NCI-H69 (cell line): ENCODE data around the gene COMMD1.
"Not testable (repeated sequence)": the region's sequence is repeated elsewhere in the genome, so short reads cannot be mapped to it uniquely, and the experiment has no call there.

Experiments
- DNase-seq: peaks from one replicate; lab custom pipeline; 2025; lab: John Stamatoyannopoulos, UW

The COMMD1 gene

DNA sequence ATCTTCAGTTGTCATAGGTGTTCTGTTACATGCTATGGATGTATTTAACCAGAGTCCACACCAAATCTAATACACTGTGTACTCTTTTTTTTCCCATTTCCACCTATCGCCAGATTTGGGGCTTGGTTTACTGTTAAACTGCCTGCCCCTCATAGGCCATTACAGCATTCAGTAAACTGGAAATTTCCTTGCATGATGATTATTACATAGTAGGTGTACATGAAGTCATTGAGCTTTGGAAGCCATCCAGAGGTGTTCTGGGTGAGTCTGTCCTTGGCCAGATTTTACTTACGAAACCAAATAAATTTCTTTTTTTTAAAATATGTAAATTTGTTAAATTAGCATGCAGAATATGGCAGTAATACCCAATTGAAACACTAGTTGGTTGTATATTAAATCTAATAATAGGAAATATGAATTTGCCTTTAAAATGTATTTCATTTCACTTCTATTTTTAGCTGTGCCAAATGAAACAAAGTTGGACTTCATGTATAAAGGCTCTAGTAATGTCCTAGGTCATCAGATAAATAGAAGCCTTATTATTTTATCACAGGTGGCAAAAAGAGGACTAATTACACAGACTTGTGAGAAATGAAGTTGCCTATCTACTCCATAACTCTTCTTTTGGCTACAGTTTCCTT lies 60.7 kb downstream of the COMMD1 start:
- no peak for DNase-seq

DNA sequence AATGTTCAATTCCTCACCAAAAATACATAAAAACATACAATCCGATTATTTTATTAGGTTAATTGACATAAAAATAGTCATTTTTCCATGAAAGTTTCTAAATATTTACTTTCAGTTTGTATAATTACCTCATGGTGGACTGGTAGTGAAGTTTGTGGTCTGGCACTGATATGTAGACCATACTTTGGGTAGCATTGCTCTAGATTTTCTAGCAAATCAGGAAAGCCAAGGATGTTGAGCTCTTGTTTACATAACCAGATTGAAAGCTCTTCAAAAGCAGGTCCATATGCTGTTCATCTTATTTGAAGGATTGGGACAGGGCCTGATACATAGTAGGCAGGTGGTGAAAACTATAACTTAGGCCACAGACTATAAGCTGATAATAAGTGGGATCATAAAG lies 61.8 kb downstream of the COMMD1 start:
- DNase-seq, result no peak

DNA sequence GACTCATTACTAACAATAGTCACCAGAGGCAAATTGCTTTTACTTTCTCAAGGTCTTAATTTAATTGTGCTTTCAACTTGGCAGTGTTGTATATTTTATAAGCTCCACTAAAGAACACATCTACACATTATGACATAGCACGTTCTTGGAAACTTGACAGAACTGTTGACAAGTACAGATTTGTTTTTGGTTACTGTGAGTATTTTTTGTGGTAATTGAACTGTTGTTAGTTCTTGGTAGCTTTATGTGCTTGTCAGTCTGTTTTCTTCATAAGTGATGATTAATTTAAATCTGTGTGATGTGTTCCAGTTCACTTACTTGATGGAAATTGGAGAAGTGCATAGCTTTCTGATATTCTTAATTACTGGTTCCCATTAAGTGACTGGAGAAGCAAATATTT lies 63.9 kb downstream of the COMMD1 start:
- DNase-seq, result peak; percentile 80

DNA sequence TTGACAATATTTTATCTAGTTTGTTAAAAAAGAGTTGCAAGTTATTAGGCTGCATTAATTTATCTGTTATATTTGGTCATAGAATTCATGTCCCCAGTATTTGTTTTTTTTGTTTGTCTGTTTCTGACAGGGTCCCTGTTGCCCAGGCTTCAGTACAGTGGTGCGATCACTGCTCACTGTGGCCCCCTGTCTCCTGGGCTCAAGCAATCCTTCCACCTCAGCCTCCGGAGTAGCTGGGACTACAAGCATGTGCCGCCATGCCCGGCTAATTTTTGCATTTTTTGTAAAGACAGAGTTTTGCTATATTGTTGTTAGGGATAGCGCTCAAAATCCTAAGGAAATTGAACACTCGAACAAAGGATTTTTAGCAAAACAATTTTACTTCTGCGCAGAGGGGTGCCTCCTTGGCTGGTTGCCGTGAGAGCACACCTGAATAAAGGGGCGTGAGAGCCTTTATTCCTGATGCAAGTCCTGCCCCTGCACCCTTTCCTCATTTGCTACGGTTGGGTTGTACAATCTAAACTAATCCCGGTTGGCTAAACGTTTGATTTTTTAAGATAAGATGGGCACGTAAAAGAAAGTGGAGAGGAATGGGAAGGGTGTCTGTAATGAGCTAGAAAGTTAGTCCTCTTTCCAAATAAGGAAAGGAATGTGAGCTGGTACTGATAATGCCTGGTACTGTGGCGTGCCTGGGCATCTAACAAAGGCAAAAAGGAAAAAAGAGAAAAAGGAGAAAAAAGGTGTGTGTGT lies 65.5 kb downstream of the COMMD1 start:
- DNase-seq, result peak; percentile 40

DNA sequence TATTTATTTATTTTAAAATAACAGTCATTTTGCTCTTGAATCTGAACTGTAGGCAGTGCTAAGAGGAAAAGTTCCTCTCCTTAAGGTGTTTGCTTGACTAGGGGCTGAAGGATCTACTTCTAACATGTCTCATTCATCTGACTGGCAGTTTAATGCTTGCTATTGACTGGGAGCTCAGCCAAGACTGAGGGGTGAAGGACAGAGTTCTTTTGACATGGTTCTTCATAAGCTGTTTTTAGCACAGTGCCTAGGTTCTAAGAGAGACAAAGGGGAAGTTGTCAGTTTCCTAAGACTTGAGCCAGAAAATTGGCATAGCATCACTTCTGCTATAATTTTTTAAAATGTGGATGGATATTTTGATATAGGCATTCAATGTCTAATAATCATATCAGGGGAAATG lies 73.0 kb downstream of the COMMD1 start:
- DNase-seq, result peak; percentile 57

DNA sequence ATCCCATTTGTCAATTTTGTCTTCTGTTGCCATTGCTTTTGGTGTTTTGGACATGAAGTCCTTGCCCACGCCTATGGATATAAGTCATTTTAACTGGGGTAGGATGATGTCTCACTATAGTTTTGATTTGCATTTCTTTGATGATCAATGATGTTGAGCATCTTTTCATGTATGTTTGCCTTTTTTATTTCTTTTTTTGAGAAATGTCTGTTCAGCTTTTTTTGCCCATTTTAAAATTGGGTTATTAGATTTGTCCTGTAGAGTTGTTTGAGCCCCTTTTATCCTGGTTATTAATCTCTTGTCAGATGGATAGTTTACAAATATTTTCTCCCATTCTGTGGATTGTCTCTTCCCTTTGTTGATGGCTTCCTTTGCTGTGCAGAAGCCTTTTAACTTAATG lies 75.3 kb downstream of the COMMD1 start:
- no peak for DNase-seq

DNA sequence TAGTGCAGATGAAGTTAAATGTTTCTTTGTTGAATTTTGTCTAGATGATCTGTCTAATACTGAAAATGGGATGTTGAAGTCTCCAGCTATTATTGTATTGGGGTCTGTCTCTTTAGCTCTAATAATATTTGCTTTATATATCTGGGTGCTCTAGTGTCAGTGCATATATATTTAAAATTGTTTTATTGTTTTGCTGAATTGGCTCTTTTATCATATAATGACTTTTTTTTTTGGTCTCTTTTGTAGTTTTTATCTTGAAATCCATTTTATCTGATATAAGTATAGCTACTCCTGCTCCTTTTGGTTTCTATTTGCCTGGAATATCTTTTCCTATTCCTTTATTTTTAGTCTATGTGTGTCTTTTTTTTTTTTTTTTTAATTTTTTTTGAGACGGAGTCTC lies 79.2 kb downstream of the COMMD1 start:
- DNase-seq, result no peak

DNA sequence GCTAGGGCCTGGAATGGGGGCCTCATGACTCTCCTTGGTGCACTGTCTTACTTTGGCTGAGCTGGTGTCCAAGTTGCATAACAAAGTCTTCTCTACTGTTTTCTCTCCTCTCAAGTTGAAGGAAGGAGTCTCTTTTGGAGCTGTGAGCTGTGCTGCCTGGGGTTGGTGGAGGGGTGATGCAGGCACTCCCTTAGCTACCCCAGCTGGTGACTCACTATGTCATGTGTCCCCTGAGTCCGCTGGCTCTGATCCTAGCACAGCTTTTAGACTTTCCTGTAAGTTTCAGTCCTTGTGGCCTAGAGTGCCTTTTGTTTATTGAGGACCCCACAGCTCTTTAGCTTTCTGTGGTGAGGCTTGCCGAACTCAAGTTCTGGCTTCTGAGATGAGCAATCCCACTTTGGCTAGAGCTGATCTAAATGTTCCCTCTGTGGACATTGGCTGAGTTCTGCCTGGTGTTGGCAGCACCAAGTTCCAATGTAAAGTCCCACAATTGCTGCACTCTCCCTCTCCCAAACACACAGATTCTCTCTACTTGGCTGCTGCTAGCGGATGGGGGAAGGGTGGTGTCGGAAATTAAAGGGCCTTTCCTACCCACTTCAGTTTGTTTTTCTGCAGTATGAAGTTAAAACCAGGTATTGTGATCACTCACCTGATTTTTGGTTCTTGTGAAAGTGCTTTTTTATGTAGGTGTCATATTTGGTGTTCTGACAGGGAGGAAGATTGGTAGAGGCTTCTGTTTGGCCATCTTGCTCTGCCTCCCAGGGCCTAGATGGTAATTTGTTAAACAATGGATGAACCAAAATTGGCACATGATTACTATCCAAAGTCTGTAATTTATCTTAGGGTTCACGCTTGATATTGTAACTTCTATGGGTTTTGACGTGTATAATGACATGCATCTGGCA lies 83.2 kb downstream of the COMMD1 start:
- DNase-seq, result peak; percentile 21

DNA sequence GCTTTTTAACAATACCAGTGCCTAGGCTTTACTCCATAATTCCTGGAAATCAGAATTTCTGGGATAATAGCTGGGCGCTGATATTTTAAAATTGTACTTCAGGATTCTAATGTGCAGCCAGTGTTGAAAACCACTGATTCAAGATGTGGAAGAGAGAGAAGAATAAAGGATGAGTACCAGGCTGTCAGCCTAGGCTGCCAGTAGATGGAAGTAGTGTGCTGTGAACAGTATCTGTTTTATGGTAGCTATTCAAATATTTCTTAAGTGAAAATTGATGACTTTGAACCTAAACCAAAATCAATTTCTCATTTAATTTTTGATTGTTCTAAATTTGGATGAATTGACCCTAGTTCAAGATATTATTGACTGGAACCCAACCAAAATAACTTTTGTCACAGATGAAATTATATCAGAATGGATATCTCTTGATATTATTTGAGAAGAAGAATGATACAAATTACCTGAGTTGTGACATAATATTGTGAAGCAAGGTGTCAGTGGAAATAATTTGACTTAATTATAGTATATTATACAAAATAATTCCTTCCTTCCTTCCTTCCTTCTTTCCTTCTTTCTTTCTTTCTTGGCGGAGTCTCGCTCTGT lies 88.0 kb downstream of the COMMD1 start:
- peak; percentile 35 for DNase-seq

DNA sequence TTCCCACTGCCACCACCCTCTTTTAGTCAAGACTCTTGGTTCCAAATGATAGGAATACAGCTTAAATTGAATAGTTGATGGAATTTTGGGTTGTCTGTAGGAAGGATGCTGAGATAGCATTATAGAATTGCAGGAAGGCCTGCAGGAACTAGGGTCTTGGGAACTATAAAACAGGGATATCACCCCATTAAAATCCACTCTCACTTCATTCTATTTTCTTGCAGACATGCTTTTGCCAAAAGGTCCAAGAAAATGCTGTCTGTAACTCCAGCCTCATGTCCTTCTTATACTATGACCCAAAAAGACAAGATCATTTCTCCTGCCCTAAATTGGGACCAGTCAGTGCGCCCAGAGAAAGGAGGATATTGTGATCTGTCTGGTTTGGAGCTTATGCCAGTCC lies 89.1 kb downstream of the COMMD1 start:
- DNase-seq, result no peak

DNA sequence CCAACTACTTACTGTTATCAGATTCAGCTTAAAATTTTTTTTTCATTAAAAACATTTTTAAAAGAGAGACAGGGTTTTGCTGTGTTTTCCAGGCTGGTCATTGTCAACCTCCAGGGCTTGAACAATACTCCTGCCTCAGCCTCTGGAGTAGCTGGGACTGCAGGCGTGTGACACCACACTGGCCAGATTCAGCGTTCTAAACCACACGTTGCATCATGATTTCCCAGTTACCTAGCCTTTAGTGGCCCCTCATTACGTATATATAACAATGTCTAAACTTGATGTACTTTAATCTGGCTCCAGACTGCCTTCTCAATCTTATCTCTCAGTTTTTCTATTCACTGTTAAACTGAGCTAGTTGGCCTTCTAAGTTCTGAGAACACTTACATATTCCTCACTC lies 89.6 kb downstream of the COMMD1 start:
- no peak for DNase-seq

DNA sequence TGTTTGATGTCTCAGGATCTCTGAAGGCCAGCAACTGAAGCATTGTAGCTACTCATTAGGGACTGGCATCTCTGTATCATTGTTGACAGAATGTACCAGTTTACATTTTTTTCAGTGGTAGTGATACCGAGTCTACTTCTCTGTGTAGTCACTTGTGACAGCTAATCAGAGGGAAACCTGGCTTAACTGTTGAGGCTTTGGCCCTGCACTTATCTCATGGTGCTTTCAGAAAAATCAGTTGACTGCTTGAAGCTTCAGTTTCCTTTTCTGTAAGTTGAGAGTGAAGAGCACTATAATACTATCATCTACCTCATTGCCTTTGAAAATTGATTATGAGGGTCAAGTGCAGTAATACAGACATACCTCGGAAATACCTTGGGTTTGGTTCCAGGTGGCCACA lies 90.0 kb downstream of the COMMD1 start:
- no peak for DNase-seq

DNA sequence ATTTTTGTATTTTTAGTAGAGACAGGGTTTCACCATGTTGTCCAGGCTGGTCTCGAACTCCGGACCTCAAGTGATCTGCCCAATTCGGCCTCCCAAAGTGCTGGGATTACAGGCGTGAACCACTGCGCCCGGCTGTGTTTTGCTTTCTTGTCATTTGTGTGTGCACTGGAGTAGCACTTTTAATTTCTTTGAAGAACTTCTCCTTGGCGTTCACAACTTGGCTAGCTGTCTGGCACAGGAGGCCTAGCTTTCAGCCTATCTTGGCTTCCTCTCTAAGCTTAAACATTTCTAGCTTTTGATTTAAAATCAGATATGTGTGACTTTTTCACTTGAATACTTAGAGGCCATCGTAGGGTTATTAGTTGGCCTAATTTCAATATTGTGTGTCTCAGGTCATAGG lies 93.0 kb downstream of the COMMD1 start:
- DNase-seq, result no peak

DNA sequence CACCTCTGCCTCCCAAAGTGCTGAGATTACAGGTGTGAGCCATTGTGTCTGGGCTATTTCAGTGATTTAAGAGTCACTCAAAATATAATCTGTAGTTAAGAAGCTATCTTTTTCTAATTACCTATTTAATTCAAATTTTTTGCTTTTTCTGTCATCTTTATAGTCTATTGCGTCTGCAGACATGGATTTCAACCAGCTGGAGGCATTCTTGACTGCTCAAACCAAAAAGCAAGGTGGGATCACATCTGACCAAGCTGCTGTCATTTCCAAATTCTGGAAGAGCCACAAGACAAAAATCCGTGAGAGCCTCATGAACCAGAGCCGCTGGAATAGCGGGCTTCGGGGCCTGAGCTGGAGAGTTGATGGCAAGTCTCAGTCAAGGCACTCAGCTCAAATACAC lies 95.1 kb downstream of the COMMD1 start:
- no peak for DNase-seq

DNA sequence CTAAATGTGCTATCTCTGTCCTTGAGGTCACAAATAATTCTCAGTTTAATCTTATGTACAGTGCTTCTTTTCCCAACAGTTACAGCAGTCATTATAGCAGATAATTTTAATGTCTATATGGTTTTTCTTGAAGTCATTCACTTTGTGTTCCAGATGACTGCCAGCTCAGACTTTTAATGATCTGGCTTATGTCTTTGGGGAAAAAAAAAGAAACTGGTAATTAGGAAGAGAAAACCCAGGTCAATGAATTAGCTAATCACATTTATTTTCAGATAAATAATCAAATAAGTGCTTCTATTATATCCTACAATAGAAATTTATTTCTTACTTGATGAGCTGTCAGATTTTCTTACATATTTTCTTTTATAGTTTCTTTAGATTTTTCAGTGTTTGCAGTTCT lies 96.0 kb downstream of the COMMD1 start:
- DNase-seq, result no peak

DNA sequence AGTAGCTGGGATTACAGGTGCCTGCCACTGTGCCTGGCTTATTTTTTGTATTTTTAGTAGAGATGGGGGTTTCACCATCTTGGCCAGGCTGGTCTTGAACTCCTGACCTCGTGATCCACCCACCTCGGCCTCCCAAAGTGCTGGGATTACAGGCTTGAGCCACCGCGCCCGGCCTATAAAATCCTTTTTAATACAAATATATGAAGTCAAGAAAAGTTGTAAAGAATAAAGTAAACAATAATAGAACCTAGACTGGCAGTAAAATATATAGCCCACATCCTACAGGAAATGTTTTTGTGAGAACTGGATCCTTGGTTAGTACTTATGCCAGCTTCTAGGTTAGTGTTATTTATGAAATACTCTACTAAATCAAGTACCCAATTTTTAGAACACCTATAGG lies 99.0 kb downstream of the COMMD1 start:
- DNase-seq, result not testable (repeated sequence)

DNA sequence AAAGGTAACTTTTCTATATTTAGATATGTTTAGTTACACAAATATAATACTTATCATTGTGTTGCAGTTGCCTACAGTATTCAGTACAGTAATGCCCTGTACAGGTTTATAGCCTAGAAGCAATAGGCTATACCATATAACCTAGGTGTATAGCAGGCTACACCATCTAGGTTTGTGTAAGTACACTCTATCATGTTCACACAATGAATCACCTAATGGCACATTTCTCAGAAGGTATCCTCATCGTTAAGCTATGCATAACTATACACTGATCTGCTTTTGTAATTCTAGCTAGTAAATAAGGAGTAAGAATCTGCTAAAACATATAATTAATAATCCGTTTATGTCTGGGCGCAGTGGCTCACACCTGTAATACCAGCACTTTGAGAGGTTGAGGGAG lies 102.1 kb downstream of the COMMD1 start:
- DNase-seq, result no peak

DNA sequence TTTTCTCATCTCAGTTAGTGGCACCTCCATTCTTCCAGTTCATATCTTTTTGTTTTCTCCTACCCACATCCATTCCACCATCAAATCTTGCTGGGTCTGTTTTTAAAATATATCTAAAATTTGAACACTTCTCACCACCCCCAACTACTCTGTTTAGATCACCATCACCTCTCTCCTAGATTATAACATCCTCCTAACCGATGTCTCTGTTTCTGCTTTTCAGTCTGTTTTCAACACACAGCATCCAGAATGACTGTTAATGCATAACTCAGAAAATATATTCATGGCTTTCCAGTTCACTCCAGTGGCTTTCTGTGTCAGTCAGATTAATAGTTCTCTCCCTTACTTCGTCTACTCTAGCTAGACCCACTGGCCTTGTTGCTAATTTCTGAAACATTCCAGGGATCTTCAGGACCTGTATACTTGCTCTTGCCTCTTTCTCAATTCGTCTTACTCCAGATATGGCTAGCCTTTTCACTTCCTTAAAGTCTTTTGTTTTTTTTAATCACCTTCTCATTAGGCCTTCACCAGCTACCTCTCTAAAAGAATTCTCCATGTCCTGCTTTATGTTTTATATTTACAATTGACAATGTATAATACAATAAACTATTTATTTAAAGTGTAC lies 105.3 kb downstream of the COMMD1 start:
- no peak for DNase-seq

DNA sequence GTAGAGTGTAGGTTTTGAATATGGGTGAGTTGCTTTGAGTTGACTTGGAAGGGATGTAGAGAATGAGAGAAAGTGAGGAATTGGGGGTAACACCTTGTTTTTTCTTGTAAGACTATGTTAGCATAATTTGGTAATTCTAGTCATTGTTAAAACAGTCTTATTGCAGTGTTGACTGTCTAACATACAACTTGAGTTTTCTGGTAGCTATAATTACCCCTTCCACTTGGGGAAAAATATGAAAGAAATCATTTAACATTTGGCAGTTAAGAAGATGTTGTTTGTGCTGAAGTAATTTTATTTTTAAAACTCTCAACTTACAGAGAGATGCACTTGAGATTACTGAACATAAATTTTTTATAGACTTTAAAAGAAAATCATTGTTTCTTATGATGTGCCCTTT lies 108.2 kb downstream of the COMMD1 start:
- no peak for DNase-seq

DNA sequence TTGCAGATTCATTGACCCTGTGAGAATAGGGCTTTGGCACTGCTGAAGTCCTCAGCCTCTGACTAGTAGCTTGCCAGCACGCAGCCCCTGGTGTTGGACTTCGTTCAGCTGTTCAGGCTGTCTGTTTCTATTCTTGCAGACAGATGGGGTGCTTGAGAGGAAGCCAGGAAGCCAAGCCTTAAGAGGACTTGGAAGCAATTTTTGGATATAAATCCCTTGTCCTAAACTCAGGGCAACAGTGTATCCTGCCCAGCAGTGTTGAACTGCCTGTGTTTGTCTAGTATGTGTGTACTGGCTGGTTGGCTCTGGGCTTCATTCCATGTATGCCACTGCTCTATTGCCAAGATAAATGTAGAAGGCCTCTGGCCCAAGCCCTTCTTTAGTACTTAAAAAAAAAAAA lies 108.6 kb downstream of the COMMD1 start:
- DNase-seq, result peak; percentile 80

DNA sequence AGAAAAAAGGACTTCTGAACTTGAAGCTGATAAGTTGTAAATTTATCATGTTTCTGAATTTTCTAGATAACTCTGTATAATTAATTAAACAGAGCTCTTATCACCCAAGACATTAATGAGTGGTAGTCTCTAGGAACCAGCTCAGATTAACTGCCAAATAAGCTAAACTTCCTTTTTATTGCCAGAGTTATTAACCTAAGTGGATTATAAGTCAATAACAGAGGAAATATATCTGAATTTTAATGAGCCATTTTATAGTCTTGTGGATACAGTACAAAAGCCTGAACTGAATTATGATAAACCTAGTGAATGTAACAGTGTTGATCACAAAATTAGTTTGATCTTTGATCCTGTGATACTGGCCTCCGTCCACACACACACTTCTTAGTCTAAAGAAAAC lies 111.5 kb downstream of the COMMD1 start:
- peak; percentile 3 for DNase-seq

DNA sequence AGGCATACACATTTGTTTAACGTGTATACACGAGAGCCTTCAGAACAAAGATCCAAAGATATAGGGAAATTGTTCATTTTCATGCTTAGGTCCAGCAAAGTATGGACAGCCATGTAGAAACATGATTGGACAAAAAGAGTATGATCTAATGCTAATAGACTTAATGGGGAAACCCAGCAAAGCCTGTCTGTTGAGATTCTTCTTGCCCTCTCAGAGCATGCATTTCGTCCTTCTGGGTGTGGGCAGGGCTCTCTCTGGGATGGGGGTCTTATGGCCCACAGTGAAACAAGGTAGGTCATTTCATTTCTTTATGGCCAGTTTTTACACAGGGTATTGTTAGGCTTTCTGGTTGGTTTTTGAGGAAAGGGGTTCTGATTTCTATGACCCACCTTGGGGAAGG lies 124.4 kb downstream of the COMMD1 start:
- no peak for DNase-seq
